ENCODE measurements around the gene TEDC2. TPM values are rescaled to one million over a fixed set of nuclear protein-coding genes. Genes with fewer than 3 reads are reported as not detected.

The TEDC2 gene
- total and polyA plus RNA-seq, 3 donors from 2014 or later, result 7.7 to 19.4 (median 18.0) TPM

DNA sequence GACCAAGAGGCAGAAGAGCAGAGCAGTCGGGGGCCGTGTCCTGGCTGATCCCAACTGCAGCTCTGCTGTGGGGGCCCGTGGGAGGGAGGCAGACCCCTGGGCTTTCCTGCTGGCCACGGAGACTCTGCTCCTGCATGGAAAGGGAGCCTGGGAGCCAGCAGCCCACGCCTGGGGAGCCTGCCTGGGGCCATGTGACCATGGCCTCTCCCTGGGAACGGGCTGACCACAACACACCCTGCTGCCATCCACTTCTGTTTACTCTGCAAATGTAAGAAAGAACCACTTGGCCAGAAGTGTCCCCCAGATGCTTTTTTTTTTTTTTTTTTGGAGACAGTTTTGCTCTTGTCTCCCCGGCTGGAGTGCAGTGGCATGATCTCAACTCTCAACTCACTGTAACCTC, 2.0 kb upstream of the TEDC2 start:
- no peaks in the 10 kb centered on the region for H3K9me3 ChIP-seq
- intact Hi-C loops (cut with DNase I; ENCODE audit: low total_unique reads), result no loop called here
- no peaks in the 10 kb centered on the region for H3K27me3 ChIP-seq
- TF ChIP-seq CTCF (IDR thresholded peaks at IDR 0.05), result no peak
- no peak for TF ChIP-seq POLR2A (IDR thresholded peaks at IDR 0.05)
- peaks cover 14% of the 10 kb centered on the region for H3K4me1 ChIP-seq
- H3K36me3 ChIP-seq (ENCODE audit: low read depth, missing control alignments), result no peaks in the 10 kb centered on the region
- no peak for DNase-seq
- H3K4me3 ChIP-seq, result no peak overlapping the region
- 51 to 71% methylated on average over 7 of the region's 7 CpGs for WGBS, 2 donors
- H3K27ac ChIP-seq, result no peak overlapping the region

DNA sequence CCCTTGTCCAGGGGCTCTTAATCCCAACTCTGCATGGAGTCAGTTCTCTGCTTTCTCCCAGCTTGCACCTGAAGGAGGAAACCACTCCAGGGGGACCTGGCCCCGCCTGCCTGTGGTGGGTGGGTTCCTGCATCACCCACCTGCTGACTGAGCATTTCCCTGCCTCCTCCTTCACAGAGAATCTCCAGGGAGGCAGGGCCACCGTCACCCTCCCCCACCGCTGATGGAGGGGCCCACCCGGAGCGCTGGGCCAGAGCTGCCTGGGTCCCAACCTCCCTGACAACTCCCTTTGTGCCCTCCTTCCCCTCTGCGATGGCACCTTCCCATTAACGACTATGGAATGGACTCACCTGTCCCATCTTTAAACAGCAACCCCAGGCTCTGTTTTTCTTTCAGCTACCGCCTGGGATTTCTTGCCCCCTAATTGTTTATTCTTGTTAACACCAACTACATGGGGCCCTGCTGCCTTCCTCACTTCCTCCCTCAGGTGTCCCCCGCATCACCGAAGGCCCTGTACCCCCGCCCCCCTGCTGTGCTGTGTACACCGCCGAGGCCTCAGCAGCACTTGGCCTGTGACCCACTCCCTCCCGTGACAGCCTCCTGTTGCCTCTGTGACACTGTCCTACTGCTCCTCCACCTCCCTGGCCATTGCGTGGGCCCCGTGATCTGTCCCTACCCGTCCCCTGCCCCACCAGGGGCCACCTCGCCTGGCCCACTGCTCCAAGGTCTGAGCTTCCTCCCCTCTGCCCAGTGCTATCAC, 842 bp upstream of the TEDC2 start:
- Histone ChIP-seq H3K4me3 (peak overlapping the region; percentile 49 to 68), H3K27ac (peak overlapping the region in 1 of 2 donors; percentile 15), H3K36me3 (ENCODE audit: low read depth, missing control alignments) (no peaks in the 10 kb centered on the region), H3K9me3 (no peaks in the 10 kb centered on the region), H3K27me3 (no peaks in the 10 kb centered on the region), H3K4me1 (peaks cover 14% of the 10 kb centered on the region)
- DNase-seq, result no peak
- no peak for TF ChIP-seq CTCF (IDR thresholded peaks at IDR 0.05)
- no peak for TF ChIP-seq POLR2A (IDR thresholded peaks at IDR 0.05)
- 21 to 24% methylated on average over 17 to 18 of the region's 18 CpGs for WGBS, 2 donors
- intact Hi-C loops (cut with DNase I; ENCODE audit: low total_unique reads), result no loop called here

- no peaks in the 10 kb centered on the region for H3K36me3 ChIP-seq (ENCODE audit: low read depth, missing control alignments)
- H3K4me1 ChIP-seq, result peaks cover 14% of the 10 kb centered on the region
- no peak overlapping the region for H3K27ac ChIP-seq
- 0 to 3% methylated on average over 1 to 20 of the region's 20 CpGs for WGBS, 2 donors
- H3K4me3 ChIP-seq, result peak overlapping the region; percentile 49 to 68
- no peak for DNase-seq
- H3K9me3 ChIP-seq, result no peaks in the 10 kb centered on the region
- no peaks in the 10 kb centered on the region for H3K27me3 ChIP-seq
- TF ChIP-seq CTCF (IDR thresholded peaks at IDR 0.05), result no peak
- no peak for TF ChIP-seq POLR2A (IDR thresholded peaks at IDR 0.05)
- intact Hi-C loops (cut with DNase I; ENCODE audit: low total_unique reads), result no loop called here
These were observed 443 bp downstream of the TEDC2 start for GRCh38 chr16:2460391-2460713.

- H3K4me3 ChIP-seq, result no peak overlapping the region
These were observed 1.0 kb downstream of the TEDC2 start for GRCh38 chr16:2460916-2461315.

More at GRCh38 chr16:2460916-2461315, 1.0 kb downstream of the TEDC2 start:
- no peaks in the 10 kb centered on the region for H3K9me3 ChIP-seq
- H3K27me3 ChIP-seq, result no peaks in the 10 kb centered on the region
- peaks cover 14% of the 10 kb centered on the region for H3K4me1 ChIP-seq
- WGBS, 2 donors, result 86% methylated on average over 11 of the region's 13 CpGs; no CpG with 5 or more reads in 1 of the 2 donors
- no peak for DNase-seq
- no peak overlapping the region for H3K27ac ChIP-seq
- TF ChIP-seq CTCF (IDR thresholded peaks at IDR 0.05), result no peak
- TF ChIP-seq POLR2A (IDR thresholded peaks at IDR 0.05), result no peak
- intact Hi-C loops (cut with DNase I; ENCODE audit: low total_unique reads), result no loop called here
- H3K36me3 ChIP-seq (ENCODE audit: low read depth, missing control alignments), result no peaks in the 10 kb centered on the region

Data from testis (tissue), 3 donors.